HG02588 (cell line): ENCODE data around the gene ZFAND5.
A peak's percentile ranks its signal among the peaks of the same experiment; 100 is the strongest.

Experiments used
- ATAC-seq: cut with Tn5 transposase; IDR thresholded peaks from one replicate; pipeline ENCODE4 v1.9.1; 2021; ENCODE audit warnings: mild to moderate bottlenecking, moderate library complexity; ENCODE audit not compliant: unreplicated experiment

ZFAND5 gene

GRCh38 chr9:72364679-72365524 is at the start of gene ZFAND5:
ZFAND5 (minus strand) TSS chr9:72365208; CDS start chr9:72360778, 4,430 bp downstream.
- ATAC-seq = peak; percentile 77

GRCh38 chr9:72412483-72413040 is 47.6 kb upstream of the ZFAND5 start:
- no peak for ATAC-seq

- no peak for ATAC-seq
Measured at GRCh38 chr9:72410214-72410613, 45.2 kb upstream of the ZFAND5 start.

GRCh38 chr9:72407114-72407513 is 42.1 kb upstream of the ZFAND5 start:
- ATAC-seq = no peak

- ATAC-seq = no peak
Measured at GRCh38 chr9:72402744-72403143, 37.7 kb upstream of the ZFAND5 start.

- no peak for ATAC-seq
Measured at GRCh38 chr9:72401396-72401795, 36.4 kb upstream of the ZFAND5 start.

GRCh38 chr9:72400866-72401265 is 35.9 kb upstream of the ZFAND5 start:
- no peak for ATAC-seq

- ATAC-seq = no peak
Measured at GRCh38 chr9:72399391-72399790, 34.4 kb upstream of the ZFAND5 start.

- no peak for ATAC-seq
Measured at GRCh38 chr9:72396247-72397091, 31.5 kb upstream of the ZFAND5 start.

- no peak for ATAC-seq
Measured at GRCh38 chr9:72394066-72394465, 29.1 kb upstream of the ZFAND5 start.

- no peak for ATAC-seq
Measured at GRCh38 chr9:72390907-72391306, 25.9 kb upstream of the ZFAND5 start.

GRCh38 chr9:72386186-72386585 is 21.2 kb upstream of the ZFAND5 start:
- ATAC-seq = no peak

GRCh38 chr9:72384710-72385485 is 19.9 kb upstream of the ZFAND5 start:
- no peak for ATAC-seq

GRCh38 chr9:72383978-72384709 is 19.1 kb upstream of the ZFAND5 start:
- ATAC-seq = no peak

GRCh38 chr9:72382405-72382804 is 17.4 kb upstream of the ZFAND5 start:
- no peak for ATAC-seq

GRCh38 chr9:72377041-72377440 is 12.0 kb upstream of the ZFAND5 start:
- ATAC-seq = no peak

- no peak for ATAC-seq
Measured at GRCh38 chr9:72371151-72371550, 6.1 kb upstream of the ZFAND5 start.

- ATAC-seq = peak; percentile 37
Measured at GRCh38 chr9:72365525-72366256, 683 bp upstream of the ZFAND5 start.

GRCh38 chr9:72363908-72364678 is 915 bp downstream of the ZFAND5 start:
- ATAC-seq = peak; percentile 38
